KMS-11 (cell line): ENCODE results near the gene TIMM10.

Source experiments
- H2AFZ ChIP-seq: fragments of 200-600 bp; sonication (generic); 2 replicates; pipeline ENCODE4 v1.6.1; 2016; ENCODE audit warnings: antibody characterized with exemption, mixed run types, low read depth
- H3K27ac ChIP-seq: fragments of 200-600 bp; sonication (generic); 2 replicates; pipeline ENCODE4 v1.6.1; 2016; ENCODE audit warnings: mild to moderate bottlenecking, mixed run types
- H3K27me3 ChIP-seq: fragments of 200-600 bp; sonication (generic); 2 replicates; pipeline ENCODE4 v1.6.1; 2017; ENCODE audit warnings: mild to moderate bottlenecking, low read depth, mixed run types, moderate library complexity; ENCODE audit not compliant: insufficient read depth
- H3K36me3 ChIP-seq: fragments of 200-600 bp; sonication (generic); 2 replicates; pipeline ENCODE4 v1.6.1; 2017; ENCODE audit warnings: mild to moderate bottlenecking, mixed run types; ENCODE audit not compliant: insufficient read depth
- H3K4me1 ChIP-seq: fragments of 200-600 bp; sonication (generic); 2 replicates; pipeline ENCODE4 v1.6.1; 2016; ENCODE audit warnings: mild to moderate bottlenecking, low read depth, mixed run types; ENCODE audit not compliant: poor library complexity, severe bottlenecking
- H3K4me2 ChIP-seq: fragments of 200-600 bp; sonication (generic); 2 replicates; pipeline ENCODE4 v1.7.0; 2016; ENCODE audit warnings: mild to moderate bottlenecking, mixed run types
- H3K4me3 ChIP-seq: fragments of 200-600 bp; sonication (generic); IDR thresholded peaks from 2 replicates; pipeline ENCODE4 v1.6.1; 2017; ENCODE audit warnings: low read depth, low read length, mixed read lengths; ENCODE audit not compliant: insufficient read depth
- H3K79me2 ChIP-seq: fragments of 200-600 bp; sonication (generic); 2 replicates; pipeline ENCODE4 v1.6.1; 2016; ENCODE audit warnings: low read depth, mixed run types; ENCODE audit not compliant: insufficient read depth
- H3K9ac ChIP-seq: fragments of 200-600 bp; sonication (generic); 2 replicates; pipeline ENCODE4 v1.6.1; 2016; ENCODE audit warnings: mild to moderate bottlenecking, mixed run types
- H4K20me1 ChIP-seq: fragments of 200-600 bp; sonication (generic); 2 replicates; pipeline ENCODE4 v1.6.1; 2016; ENCODE audit warnings: mild to moderate bottlenecking, mixed run types; ENCODE audit not compliant: insufficient read depth
- CTCF ChIP-seq: fragments of 200-600 bp; sonication (generic); conservative IDR thresholded peaks from 2 replicates; pipeline ENCODE4 v1.6.1; 2017; ENCODE audit warnings: low read depth, mild to moderate bottlenecking, antibody characterized with exemption, low read length, moderate library complexity, mixed read lengths

Gene TIMM10

GRCh38 chr11:57560146-57560545 is 29.6 kb upstream of the TIMM10 start:
- Histone ChIP-seq H3K27ac (no peak overlapping the region), H3K36me3 (no peaks in the 10 kb centered on the region), H3K27me3 (no peaks in the 10 kb centered on the region), H3K4me3 (no peak overlapping the region), H2AFZ (no peak overlapping the region), H3K4me1 (peaks cover 4% of the 10 kb centered on the region), H3K4me2 (no peak overlapping the region), H3K9ac (no peak overlapping the region), H4K20me1 (no peaks in the 10 kb centered on the region), H3K79me2 (peaks cover 21% of the 10 kb centered on the region; the same call in 1 of the 2 replicates)
- TF ChIP-seq CTCF: no peak

- no peak overlapping the region for H3K9ac ChIP-seq
Measured at GRCh38 chr11:57556041-57556440, 25.5 kb upstream of the TIMM10 start.

GRCh38 chr11:57555393-57555792 is 24.8 kb upstream of the TIMM10 start:
- no peaks in the 10 kb centered on the region for H3K4me1 ChIP-seq
- no peaks in the 10 kb centered on the region for H3K79me2 ChIP-seq
- no peak overlapping the region for H3K4me3 ChIP-seq
- no peaks in the 10 kb centered on the region for H3K27me3 ChIP-seq
- H3K36me3 ChIP-seq: 0 out of 2 replicates have a peak, but pooled peaks cover 3% of the 10 kb centered on the region
- H3K4me2 ChIP-seq: no peak overlapping the region
- TF ChIP-seq CTCF: no peak
- H3K27ac ChIP-seq: no peak overlapping the region
- no peaks in the 10 kb centered on the region for H4K20me1 ChIP-seq
- H2AFZ ChIP-seq: no peak overlapping the region
- no peak overlapping the region for H3K9ac ChIP-seq

More at GRCh38 chr11:57556041-57556440, 25.5 kb upstream of the TIMM10 start:
- H3K27me3 ChIP-seq: no peaks in the 10 kb centered on the region
- no peak overlapping the region for H3K27ac ChIP-seq
- TF ChIP-seq CTCF: no peak
- no peaks in the 10 kb centered on the region for H4K20me1 ChIP-seq
- H3K4me1 ChIP-seq: no peaks in the 10 kb centered on the region
- H3K36me3 ChIP-seq: 0 out of 2 replicates have a peak, but pooled peaks cover 3% of the 10 kb centered on the region
- H3K4me3 ChIP-seq: no peak overlapping the region
- H2AFZ ChIP-seq: no peak overlapping the region
- H3K79me2 ChIP-seq: no peaks in the 10 kb centered on the region
- H3K4me2 ChIP-seq: no peak overlapping the region

GRCh38 chr11:57552479-57552878 is 21.9 kb upstream of the TIMM10 start:
- Histone ChIP-seq H4K20me1 (no peaks in the 10 kb centered on the region), H3K27me3 (no peaks in the 10 kb centered on the region), H3K4me3 (no peak overlapping the region), H3K4me2 (no peak overlapping the region), H3K79me2 (no peaks in the 10 kb centered on the region), H2AFZ (no peak overlapping the region), H3K4me1 (peaks cover 7% of the 10 kb centered on the region), H3K9ac (no peak overlapping the region), H3K36me3 (0 out of 2 replicates have a peak, but pooled peaks cover 3% of the 10 kb centered on the region), H3K27ac (no peak overlapping the region)
- TF ChIP-seq CTCF: no peak
